GM21447 (cell line): Measurements from ENCODE around the gene TTK.
"Not testable (repeated sequence)": the region's sequence is repeated elsewhere in the genome, so short reads cannot be mapped to it uniquely, and the experiment has no call there.

Source experiments
- ATAC-seq: cut with Tn5 transposase; IDR thresholded peaks from one replicate; pipeline ENCODE4 v1.9.1; 2021; ENCODE audit not compliant: unreplicated experiment

The TTK gene

DNA sequence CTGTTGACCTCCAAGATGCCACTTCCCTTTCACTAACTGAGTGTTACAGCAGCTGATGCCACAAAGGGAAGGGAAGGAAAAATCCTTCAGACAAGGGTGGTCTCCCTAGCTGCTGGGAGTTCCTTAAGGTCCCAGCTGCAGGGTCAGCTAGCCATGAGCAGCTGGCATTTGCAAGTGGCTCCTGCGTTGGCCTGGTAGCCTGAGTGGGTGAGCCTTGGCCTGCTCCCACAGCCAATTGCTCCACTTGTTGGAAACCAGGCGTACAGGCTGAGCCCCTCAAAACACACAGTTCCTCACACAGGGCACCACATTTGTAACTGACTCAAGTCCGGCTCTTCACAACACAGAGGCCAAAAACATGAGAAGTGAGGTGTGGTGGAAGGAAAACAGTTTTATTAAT lies 16.7 kb downstream of the TTK start:
- ATAC-seq, result no peak

DNA sequence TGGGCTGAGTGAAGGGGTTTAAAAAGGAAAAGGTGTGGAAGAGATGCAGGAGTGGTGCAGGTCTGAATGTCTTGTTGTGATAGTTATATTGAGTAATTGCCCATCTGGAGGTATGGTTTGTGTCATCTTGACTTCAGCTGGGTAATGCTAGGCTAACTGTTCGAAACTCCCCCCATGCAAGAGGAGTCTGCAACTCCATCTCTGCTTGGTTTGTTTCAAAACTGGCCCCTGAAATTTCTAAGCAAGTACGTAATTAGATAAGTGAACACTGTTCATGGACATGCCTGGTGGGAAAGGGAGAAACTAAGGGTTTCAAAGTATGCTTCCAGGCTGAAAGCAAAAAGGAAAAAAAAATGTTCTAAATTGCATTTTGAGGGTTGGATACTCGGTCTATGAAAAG lies 17.1 kb downstream of the TTK start:
- no peak for ATAC-seq

DNA sequence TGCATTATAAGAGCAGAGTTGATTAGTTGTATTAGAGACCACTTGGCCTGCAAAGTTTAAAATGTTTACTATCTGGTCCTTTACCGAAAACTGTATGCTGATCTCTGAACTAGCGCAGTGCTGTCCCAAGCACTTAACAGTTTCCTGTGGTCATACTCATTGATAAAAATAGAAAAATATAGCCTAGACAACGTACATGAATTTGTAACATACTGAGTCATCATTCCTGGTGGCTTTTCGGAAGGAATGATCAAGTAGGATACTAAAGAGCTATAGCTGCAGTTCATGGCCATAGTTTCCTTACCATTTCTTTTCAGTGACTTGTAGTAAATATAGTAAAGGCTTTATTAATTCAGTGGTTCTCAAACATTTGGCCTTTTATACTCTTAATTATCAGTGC lies 18.4 kb downstream of the TTK start:
- ATAC-seq, result no peak

DNA sequence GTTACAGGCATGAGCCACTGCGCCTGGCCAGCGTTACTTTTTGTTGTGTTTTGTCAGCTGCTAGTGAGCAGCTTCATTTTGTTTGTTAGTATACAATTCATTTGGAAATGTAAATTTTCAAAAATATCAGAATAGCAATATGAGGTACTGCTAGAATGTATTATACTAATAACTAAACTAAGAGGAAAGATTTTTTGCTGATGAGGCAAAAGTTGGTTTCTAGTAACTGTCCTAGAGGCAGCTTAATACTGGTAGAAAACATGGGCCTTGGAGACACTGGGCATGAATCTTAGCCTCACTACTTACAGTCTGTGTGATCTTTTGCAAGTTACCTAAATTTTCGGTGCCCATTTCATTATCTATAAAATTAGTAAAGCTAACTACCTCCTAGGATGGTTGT lies 24.1 kb downstream of the TTK start:
- no peak for ATAC-seq

DNA sequence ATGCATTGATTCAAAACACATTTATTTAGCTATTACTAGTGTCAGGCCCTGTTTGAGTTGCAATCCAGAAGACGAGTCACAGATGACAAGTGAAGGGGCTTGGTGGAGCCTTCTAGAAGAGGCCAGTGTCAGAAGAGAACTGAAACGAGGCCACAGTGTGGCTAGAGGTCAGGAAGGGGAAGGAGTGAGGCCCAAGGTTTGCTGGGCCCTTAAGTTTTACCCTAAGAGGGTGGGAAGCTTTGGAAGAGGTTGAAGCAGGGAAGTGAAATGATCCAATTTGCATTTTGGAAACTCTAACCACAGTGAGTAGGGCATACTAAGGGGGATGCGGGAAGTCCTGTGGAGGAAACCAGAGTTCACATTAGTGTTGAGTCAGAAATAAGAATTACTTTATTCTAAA lies 25.0 kb downstream of the TTK start:
- ATAC-seq, result peak; percentile 85

DNA sequence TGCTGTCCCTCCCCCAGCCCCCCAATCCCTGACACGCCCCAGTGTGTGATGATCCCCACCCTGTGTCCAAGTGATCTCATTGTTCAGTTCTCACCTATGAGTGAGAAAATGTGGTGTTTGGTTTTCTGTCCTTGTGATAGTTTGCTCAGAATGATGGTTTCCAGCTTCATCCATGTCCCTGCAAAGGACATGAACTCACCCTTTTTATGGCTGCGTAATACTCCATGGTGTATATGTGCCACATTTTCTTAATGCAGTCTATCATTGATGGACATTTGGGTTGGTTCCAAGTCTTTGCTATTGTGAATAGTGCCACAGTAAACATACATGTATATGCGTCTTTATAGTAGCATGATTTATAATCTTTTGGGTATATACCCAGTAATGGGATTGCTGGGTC lies 43.8 kb downstream of the TTK start:
- not testable (repeated sequence) for ATAC-seq

DNA sequence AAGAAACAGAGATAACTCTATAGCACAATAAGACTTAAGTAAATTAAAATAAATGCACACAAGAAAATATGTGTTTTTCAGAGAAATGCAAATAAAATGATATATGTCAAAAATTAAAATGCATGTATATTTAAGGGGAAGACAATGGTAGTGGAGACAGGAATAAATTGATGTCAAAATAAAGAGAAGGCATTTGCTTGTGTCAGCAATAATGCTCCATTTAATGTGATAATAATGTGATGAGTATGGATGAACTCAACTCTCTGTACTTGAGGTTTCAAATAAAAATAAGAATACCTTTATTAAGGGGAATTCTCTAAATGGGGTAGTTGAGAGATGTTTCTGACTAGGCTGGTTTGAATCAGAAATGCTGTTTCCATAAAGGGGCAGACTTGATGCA lies 56.3 kb downstream of the TTK start:
- ATAC-seq, result no peak

DNA sequence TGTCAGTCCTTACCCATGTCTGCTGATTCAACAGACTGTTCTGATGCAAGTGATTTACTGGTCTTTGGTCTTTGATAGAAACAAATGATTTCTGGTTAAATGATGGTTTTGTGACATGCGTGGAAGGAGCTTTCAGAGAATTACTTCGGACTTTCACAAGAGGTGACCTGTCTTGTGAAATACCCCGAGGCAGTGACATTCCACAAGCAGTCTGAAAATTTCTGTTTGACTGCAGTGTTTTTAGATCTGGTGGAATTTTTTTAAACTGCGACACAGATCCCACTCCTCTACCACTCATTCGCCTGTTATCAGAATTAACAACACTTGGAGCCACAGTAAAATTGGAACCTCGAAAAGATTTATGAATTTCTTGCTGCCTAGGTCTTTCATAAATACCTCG lies 63.7 kb downstream of the TTK start:
- ATAC-seq, result not testable (repeated sequence)

DNA sequence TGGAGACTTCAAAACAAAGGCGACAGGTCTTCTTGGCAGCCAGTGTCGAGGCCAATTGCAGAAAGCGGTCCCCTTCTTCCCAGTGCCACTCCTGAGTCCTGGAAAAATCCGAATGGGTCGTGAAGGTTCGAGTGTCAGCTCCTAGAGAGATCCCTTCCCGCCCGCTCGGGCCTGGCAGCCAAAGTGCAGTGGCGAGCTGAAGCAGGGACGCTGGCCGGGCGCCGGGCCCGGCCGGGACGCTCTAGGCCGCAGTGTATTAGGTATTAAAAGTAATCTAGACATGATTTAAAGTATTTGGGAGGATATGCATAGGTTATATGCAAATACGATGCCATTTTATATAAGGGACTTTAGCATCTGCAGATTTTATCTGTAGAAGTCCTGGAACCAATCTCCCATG lies 66.0 kb downstream of the TTK start:
- ATAC-seq, result not testable (repeated sequence)

DNA sequence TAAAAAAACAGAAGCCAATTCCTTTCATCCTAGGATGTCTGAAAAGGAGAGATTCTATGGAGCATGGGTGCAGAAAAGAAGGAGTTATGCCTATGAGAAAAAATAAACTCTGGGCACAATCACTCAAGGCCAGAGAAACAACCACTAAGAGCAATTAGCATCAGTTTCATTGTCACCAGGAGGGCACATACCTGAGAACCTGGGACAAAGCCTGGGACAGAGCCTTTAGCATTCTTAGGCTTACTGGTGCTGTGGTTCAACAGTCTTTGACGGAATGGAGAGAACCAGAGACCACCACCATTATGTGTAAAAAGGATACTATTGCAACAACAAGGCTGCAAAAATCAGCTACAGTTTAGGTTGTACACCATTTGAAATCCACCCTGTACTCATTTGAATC lies 72.6 kb downstream of the TTK start:
- no peak for ATAC-seq

DNA sequence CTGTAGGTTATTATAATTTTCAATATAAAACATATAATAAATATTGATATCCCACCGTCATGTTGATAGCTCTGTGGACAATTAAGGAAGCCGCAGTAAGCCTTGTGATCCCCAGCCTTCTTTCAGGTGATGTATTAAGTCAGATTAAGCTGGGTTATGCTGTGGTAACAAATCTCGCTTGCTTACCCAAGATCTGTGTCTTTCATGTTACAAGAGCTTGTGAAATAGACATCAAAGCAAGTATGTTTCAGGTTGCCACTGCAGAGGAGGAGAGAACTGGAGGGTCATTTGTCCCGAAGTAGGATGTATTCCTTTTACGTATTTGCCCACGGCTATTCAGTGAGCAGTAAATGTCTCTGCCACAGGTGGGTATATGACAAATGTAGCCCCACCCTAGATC lies 84.2 kb downstream of the TTK start:
- ATAC-seq, result no peak

DNA sequence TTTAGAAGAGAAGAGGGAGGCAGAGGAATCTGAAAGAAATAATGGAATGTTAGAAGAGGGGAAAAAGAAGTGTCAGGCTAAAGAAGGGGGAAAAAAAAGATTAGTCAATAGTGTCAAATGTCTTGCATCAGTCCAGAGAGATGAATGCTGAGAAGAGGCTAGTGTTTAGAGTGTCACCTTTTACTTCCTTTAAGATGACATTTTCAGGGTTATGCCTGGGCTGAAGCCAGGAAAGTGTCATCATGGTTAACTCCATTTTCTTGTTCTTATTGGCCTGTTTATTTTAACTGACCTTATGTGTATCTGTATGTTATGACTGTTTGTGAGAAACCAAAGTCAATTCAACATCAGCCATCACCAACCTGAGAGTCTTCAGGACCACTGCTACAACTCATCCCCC lies 87.1 kb downstream of the TTK start:
- ATAC-seq, result no peak
